Limb (tissue), 2 donors: Measurements from ENCODE around the gene TTPAL.
"Not testable (repeated sequence)": the region's sequence is repeated elsewhere in the genome, so short reads cannot be mapped to it uniquely, and the experiment has no call there.

ENCODE experiments used
- DNase-seq, 2 donors: peaks; one replicate each; pipeline ENCODE4 v3.0.0-alpha.2; 2016; ENCODE audit errors: extremely low spot score in 2 of 2

The TTPAL gene

DNA sequence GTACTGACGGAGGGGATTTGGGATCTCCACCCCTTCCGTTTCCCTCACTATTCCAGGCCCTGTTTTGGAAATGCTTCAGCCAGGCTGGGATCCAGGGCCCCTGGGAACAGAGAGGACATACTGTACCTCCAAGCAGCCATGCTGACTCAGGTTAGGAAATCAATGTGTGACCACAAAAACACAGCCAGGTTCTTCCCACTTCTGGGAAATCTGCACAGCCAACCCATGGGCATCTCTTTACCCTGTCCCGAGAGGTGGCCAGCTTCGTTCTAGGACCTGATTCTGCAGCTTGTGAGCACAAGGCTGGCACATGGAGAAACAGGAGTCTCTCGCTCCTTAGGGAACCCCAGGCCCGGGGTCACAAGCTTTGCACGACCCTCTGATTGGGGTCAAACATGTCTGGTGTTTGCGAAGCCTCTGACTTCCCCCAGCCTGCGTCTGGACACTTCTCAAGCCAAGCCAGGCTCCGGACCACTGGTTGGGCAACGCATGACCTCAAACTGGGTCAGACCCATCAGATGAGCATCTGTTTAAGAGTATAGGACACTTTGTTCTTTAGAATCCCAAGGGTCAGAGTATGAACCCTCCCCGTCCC is 8.3 kb upstream of the TTPAL start:
- DNase-seq, result no peak

DNA sequence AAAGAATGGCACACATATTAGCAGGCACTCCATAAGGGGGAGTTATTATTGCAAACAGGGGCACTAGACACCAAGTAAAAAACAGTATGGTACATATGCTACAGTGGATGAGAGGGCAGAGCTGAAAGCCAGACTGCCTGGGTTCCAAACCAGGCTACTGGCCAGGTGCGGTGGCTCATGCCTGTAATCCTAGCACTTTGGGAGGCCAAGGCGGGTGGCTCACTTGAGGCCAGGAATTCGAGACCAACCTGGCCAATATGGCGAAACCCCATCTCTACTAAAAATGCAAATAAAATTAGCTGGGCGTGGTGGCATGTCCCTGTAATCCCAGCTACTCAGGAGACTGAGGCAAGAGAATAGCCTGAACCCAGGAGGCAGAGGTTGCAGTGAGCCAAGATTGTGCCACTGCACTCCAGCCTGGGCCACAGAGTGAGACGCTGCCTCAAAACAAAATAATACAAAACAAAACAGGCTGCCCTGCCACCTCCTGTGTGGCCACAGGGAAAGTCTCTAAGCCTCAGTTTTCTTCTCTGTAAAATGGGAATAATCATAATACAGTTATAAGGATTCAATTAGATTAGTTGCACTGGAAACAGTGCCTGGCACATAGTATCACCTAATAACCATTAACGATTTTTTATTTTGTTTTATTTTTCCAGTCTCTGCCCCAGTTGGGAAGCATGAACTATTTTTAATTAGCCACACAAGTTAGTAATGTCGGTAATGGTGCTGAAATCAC is 7.5 kb upstream of the TTPAL start:
- no peak for DNase-seq

- DNase-seq, result no peak
These were observed 5.3 kb upstream of the TTPAL start for GRCh38 chr20:44470327-44470726.

DNA sequence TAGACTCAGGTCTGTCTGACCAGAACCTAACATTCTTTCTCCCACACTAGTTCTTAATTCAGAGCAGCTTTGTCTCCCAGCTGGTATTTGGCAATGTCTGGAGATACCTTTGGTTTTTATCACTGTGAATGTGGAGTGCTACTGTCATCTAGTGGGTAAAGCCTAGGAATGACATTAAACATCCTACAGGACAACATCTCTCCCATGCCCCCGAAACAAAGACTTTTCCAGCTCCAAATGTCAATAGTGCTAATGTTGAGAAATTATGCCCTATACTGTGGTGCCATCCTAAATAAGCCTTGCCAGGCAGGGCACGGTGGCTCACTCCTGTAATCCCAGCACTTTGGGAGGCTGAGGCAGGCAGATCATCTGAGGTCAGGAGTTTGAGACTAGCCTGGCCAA is 4.2 kb upstream of the TTPAL start:
- DNase-seq, result no peak

DNA sequence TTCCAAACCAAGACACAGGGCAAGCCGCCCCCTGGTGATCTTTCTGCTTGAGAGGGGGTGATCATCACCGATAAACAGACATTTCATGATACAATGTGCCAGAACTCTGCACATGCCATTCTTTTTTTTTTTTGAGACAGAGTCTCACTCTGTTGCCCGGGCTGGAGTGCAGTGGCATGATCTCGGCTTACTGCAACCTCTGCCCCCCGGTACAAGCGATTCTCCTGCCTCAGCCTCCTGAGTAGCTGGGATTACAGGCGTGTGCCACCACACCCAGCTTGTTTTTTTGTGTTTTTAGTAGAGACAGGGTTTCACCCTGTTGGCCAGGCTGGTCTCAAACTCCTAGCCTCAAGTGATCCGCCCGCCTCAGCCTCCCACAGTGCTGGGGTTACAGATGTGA is 3.4 kb upstream of the TTPAL start:
- not testable (repeated sequence) for DNase-seq

GRCh38 chr20:44475372-44475693 is 341 bp upstream of the TTPAL start:
- DNase-seq, result no peak

- no peak for DNase-seq
These were observed 1.5 kb downstream of the TTPAL start for GRCh38 chr20:44477151-44477550.

DNA sequence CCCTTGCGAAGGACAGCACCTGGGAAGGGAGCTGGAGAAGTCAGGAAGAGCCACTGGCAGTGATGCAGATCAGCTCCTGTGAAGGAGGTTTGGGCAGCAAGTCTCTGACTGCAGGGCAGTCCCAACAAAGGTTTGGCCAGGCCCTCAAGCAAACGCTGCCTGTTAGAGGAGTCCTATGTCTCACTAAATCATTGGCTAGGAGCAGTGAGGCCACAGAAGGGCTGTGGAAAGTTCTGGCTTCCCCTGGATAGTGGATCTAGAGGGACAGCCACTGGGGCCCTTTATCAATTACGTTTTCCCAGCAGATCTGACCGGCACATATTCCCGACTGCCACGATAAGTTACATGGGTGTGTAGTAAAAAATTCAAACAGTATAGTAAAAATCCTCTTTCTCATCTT is 2.5 kb downstream of the TTPAL start:
- DNase-seq, result no peak

GRCh38 chr20:44479643-44480042 is 4.0 kb downstream of the TTPAL start:
- DNase-seq, result no peak

DNA sequence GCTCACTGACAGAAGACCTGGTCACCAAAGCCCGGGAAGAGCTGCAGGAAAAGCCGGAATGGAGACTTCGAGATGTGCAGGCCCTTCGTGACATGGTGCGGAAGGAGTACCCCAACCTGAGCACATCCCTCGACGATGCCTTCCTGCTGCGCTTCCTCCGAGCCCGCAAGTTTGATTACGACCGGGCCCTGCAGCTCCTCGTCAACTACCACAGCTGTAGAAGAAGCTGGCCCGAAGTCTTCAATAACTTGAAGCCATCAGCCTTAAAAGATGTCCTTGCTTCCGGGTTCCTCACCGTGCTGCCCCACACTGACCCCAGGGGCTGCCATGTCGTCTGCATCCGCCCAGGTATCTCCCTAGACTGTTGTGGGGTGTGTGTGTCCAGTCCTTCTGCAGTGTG is 4.4 kb downstream of the TTPAL start:
- no peak for DNase-seq

DNA sequence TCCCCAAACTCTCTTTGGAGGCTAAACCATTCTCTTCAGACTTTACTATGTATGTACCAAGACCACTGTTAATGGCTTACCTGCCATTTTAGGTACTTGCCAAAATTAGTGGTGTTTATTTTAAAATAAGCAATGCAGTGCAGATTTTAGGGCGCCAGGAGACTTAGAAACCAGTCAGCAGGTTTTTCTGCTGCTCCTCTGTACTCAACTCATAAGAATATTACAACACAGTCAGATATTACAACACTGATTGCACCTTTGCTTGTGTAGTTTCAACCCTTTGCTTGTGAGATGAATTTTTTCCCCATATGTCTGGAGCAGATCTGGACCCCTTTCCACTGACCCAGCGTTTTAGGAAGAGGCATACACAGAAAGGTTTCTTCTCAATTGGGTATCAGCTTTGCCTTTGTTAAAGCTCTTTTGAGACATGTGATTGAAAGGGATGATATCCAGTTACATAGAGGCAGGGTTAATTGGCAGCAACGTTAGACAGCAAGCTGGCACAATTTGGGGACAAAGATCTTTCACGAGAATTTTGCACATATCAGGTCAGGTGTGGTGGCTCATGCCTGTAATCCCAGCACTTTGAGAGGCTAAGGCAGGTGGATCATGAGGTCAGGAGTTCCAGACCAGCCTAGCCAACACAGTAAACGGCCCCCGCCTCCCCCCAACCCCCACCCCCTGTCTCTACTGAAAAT is 6.2 kb downstream of the TTPAL start:
- no peak for DNase-seq

GRCh38 chr20:44483112-44483511 is 7.4 kb downstream of the TTPAL start:
- DNase-seq, result no peak

DNA sequence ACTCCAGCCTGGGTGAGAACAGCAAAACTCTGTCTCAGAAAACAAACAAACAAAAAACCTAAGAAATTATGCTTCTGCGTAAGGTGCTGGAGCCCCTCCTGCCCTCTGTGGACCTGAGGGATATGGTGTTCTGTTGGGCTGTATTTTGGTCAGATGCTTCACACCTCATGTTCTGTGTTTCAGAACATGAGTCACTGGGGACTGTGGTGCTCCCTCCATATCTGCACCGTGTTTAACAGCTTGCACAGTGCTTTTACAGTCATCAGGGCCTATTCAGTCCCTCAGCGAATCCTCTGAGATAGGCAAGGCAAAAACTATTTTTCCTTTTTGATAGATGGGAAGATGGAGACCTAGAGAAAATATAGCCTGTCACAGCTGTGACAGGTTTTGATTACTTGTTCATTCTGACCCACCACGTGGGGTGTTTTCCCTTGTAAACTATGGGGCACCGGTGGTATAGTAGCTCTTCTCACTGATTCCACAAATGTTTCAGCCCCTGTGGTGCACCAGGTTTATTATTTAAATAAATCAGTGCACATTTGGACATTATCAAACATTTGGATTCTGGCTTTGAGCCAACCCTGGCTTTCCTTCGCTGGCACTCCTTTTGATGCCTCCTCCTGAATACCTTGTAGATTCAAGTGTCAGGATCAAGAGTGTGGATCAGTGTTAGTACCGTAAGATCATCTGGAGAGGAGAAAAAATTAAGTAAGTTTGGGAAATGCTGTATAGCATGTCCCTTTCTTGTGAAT is 9.6 kb downstream of the TTPAL start:
- no peak for DNase-seq

- no peak for DNase-seq
These were observed 10.1 kb downstream of the TTPAL start for GRCh38 chr20:44485830-44486198.

DNA sequence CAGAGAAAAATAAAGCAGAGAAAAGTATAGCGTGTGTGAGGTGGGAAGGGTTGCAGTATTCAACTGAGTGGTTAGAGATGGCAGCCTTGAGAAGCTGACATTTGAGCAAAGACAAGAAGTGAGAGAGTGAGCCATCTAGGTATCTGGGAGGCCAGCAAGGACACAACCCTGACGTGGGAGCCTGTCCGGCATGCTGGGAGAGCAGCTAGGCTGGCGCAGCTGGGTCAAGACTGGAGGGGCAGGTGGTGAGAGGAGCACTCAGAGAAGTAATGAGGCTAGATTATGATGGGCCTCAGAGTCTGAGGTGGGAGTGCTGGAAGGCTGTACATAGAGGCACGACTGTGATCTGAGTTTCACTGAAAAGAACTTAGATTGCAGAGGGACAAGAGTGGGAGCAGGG is 12.9 kb downstream of the TTPAL start:
- no peak for DNase-seq

DNA sequence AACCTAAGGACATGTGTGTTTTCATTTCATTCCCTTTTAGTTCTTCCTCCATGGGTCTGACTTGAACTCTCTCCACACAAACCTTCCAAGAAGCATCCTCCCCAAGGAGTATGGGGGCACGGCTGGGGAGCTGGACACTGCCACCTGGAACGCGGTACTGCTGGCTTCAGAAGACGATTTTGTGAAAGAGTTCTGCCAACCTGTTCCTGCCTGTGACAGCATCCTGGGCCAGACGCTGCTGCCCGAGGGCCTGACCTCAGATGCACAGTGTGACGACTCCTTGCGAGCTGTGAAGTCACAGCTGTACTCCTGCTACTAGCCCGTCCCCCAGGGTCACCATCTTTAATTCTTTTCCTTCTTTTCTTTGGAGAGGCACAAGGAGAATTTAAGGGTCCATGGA is 13.5 kb downstream of the TTPAL start:
- DNase-seq, result no peak

GRCh38 chr20:44489931-44490330 is 14.3 kb downstream of the TTPAL start:
- DNase-seq, result no peak

DNA sequence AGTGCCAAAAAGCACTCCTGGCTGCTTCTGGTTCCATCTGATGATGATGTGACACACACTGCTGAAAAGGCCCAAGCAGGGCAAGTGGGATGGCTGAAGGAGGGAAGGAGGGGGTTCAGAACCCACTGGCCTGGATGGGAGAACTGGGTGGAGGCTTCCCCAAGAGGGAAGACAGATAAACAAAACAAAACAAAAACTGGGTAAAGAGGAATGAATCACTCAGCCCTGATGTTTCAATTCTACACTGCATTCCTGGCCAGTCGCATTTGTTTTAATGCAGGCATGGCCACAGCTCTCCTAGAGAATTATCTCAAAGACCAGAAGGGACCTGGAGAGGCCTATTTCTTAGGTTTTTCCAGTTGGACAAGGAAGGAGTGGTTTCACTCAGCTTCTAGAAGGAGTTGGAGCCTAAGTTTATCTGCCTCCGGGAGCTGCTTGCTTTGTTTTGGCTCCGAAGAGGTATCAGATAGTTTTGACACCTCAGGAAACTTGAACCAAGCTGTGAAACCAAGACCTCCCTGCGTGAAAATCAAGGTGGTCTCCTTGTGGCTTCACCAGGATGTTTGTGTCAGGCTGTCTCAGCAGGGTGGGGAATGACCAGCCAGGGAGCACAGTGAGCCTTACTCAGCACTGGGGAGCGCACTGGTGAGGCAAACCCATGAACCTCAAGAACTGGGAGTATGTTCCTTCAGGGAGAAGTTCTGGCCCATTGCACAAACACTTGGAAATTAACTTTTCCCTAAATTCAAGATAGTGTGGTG is 16.1 kb downstream of the TTPAL start:
- no peak for DNase-seq

GRCh38 chr20:44494266-44494665 is 18.6 kb downstream of the TTPAL start:
- no peak for DNase-seq

DNA sequence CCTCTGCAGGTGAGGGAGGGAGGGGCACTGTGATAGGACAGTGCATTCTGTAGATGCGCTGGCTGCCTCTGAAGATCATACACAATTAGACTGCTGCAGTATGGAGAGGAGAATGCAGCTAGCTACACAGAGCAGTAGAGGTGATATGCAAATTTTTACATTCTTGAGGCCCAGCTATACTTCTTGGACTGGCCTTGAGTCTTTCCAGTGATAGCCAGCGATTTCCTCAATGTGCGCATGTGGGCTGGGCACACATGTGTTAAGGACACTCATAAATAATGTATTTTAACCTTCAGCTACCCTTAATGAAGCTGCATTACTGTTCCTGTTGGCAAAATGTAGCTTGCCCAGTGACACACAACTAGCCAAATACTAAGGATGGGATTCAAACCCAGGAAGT is 19.0 kb downstream of the TTPAL start:
- DNase-seq, result no peak

DNA sequence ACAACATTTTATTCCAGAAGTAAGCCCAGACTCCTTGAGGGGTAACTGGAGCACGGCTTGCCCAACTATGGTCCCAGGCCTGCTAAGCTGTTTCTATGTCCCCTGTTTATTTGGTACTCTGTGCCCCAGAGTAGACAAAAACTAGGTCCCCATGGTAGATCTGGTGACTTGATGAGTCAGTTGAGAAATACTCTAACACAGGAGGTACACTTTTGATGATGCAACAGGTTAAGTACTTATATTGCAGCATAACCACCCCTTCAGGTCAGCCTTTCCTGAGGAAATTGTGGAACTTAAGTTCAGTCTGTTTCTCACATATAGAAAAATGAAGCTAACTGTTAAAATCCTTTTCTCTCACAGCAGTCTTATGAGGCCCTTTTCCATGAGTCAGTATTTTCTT is 19.6 kb downstream of the TTPAL start:
- no peak for DNase-seq
